ENCODE results near the gene TRPV4. TPM values are rescaled to one million over a fixed set of nuclear protein-coding genes. Genes with fewer than 3 reads are reported as not detected.

The TRPV4 gene
- total RNA-seq, 1 donor from 2014 or later: 0.75 TPM

DNA sequence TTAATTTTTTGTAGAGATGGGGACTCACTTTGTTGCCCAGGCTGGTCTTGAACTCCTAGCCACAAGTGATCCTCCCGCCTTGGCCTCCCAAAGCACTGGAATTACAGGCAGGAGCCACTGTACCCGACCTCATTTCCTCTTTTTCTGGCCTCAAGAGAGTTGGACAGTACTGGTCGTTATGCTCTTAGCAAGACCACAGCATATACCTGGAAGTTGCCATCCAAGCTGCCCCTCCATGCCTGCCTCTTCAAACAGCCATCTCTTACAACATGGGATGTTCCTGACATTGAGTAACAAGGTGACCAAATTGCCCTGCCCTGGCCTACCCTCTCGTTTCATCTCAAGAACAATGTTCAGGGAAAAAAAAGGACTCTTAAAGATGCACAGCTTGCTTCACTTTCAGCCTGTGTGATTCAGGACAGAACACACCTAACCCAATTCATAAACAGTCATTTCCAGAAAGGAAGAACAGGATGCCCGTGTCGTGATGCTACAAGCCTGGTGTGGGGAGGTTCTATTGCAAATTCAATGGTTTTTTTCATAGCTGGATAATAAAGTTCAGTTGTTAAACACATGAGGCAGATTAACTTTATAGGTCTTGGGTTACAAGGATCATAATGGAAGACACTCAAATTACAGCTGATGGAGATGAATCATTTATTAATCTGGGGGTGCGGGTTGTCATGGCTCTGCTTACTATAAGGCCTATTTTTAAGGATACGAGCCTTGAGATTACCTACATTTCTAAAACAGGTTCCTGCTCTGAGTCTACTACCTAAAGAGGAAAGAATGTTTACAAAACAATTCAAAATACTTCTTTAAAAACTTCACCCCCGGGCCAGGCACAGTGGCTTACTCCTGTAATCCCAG is 35.2 kb upstream of the TRPV4 start:
- Mint-ChIP-seq H3K27me3 (ENCODE audit: low read depth, unreplicated experiment) (no peaks in the 10 kb centered on the region), H3K4me3 (ENCODE audit: unreplicated experiment) (no peak overlapping the region), H3K36me3 (ENCODE audit: low read depth, unreplicated experiment) (no peaks in the 10 kb centered on the region), H3K4me1 (ENCODE audit: low read depth, unreplicated experiment) (peaks cover 13% of the 10 kb centered on the region), H3K27ac (ENCODE audit: unreplicated experiment) (no peak overlapping the region), H3K9me3 (ENCODE audit: unreplicated experiment) (no peaks in the 10 kb centered on the region)
- Histone ChIP-seq H3K79me2 (ENCODE audit: insufficient read depth, low read length) (peaks cover 64% of the 10 kb centered on the region), H3K36me3 (ENCODE audit: insufficient read depth, low read length) (no peaks in the 10 kb centered on the region), H3K9me3 (ENCODE audit: insufficient read depth, low read depth, low read length) (no peaks in the 10 kb centered on the region), H3K4me2 (ENCODE audit: low read length) (no peak overlapping the region), H3K4me1 (ENCODE audit: insufficient read depth, low read length) (peaks cover 22% of the 10 kb centered on the region), H3K9ac (ENCODE audit: low read length) (no peak overlapping the region), H2AFZ (ENCODE audit: low read depth, low read length) (no peak overlapping the region), H3K27me3 (ENCODE audit: insufficient read depth, low read length) (no peaks in the 10 kb centered on the region), H3K27ac (ENCODE audit: low read depth, low read length) (no peak overlapping the region), H3K4me3 (ENCODE audit: insufficient read depth, low read depth, low read length) (no peak overlapping the region), H4K20me1 (ENCODE audit: insufficient read depth, low read length) (peaks cover 72% of the 10 kb centered on the region)
- DNase-seq (ENCODE audit: low read depth) (no peak), FAIRE-seq (no peak)
- TF ChIP-seq, protein P1, sequence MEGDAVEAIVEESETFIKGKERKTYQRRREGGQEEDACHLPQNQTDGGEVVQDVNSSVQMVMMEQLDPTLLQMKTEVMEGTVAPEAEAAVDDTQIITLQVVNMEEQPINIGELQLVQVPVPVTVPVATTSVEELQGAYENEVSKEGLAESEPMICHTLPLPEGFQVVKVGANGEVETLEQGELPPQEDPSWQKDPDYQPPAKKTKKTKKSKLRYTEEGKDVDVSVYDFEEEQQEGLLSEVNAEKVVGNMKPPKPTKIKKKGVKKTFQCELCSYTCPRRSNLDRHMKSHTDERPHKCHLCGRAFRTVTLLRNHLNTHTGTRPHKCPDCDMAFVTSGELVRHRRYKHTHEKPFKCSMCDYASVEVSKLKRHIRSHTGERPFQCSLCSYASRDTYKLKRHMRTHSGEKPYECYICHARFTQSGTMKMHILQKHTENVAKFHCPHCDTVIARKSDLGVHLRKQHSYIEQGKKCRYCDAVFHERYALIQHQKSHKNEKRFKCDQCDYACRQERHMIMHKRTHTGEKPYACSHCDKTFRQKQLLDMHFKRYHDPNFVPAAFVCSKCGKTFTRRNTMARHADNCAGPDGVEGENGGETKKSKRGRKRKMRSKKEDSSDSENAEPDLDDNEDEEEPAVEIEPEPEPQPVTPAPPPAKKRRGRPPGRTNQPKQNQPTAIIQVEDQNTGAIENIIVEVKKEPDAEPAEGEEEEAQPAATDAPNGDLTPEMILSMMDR (IDR thresholded peaks at IDR 0.05; ENCODE audit: insufficient read depth, low read depth, low read length): no peak
- no peak for TF ChIP-seq EZH2 (IDR thresholded peaks at IDR 0.05; ENCODE audit: insufficient read depth, low read length)

- H3K4me3 ChIP-seq (ENCODE audit: insufficient read depth, low read depth, low read length): no peak overlapping the region
- peaks cover 5% of the 10 kb centered on the region for H3K4me1 ChIP-seq (ENCODE audit: insufficient read depth, low read length)
- H3K9ac ChIP-seq (ENCODE audit: low read length): no peak overlapping the region
- H3K36me3 ChIP-seq (ENCODE audit: insufficient read depth, low read length): no peaks in the 10 kb centered on the region
- TF ChIP-seq EZH2 (IDR thresholded peaks at IDR 0.05; ENCODE audit: insufficient read depth, low read length): no peak
- TF ChIP-seq, protein P1 (IDR thresholded peaks at IDR 0.05; ENCODE audit: insufficient read depth, low read depth, low read length): no peak
- H2AFZ ChIP-seq (ENCODE audit: low read depth, low read length): no peak overlapping the region
- FAIRE-seq (no peak), DNase-seq (ENCODE audit: low read depth) (no peak)
- peaks cover 52% of the 10 kb centered on the region for H3K79me2 ChIP-seq (ENCODE audit: insufficient read depth, low read length)
- H3K27me3 ChIP-seq (ENCODE audit: insufficient read depth, low read length): no peaks in the 10 kb centered on the region
- Mint-ChIP-seq H3K27me3 (ENCODE audit: low read depth, unreplicated experiment) (no peaks in the 10 kb centered on the region), H3K36me3 (ENCODE audit: low read depth, unreplicated experiment) (peaks cover 7% of the 10 kb centered on the region), H3K9me3 (ENCODE audit: unreplicated experiment) (no peaks in the 10 kb centered on the region), H3K27ac (ENCODE audit: unreplicated experiment) (no peak overlapping the region), H3K4me1 (ENCODE audit: low read depth, unreplicated experiment) (peaks cover 2% of the 10 kb centered on the region), H3K4me3 (ENCODE audit: unreplicated experiment) (no peak overlapping the region)
- H3K4me2 ChIP-seq (ENCODE audit: low read length): no peak overlapping the region
- H3K9me3 ChIP-seq (ENCODE audit: insufficient read depth, low read depth, low read length): no peaks in the 10 kb centered on the region
- H4K20me1 ChIP-seq (ENCODE audit: insufficient read depth, low read length): peaks cover 67% of the 10 kb centered on the region
- no peak overlapping the region for H3K27ac ChIP-seq (ENCODE audit: low read depth, low read length)
These were observed 31.7 kb upstream of the TRPV4 start for GRCh38 chr12:109864916-109865315.

Data from astrocyte (in vitro differentiated cells and primary cell).